Measurements from ENCODE around the gene HEBP2. TPM values are rescaled to one million over a fixed set of nuclear protein-coding genes. Genes with fewer than 3 reads are reported as not detected.
"Not testable (repeated sequence)": the region's sequence is repeated elsewhere in the genome, so short reads cannot be mapped to it uniquely, and the experiment has no call there.

Gene HEBP2
- total RNA-seq, 2 experiments from 2014 or later, result 4.0 to 4.7 TPM

DNA sequence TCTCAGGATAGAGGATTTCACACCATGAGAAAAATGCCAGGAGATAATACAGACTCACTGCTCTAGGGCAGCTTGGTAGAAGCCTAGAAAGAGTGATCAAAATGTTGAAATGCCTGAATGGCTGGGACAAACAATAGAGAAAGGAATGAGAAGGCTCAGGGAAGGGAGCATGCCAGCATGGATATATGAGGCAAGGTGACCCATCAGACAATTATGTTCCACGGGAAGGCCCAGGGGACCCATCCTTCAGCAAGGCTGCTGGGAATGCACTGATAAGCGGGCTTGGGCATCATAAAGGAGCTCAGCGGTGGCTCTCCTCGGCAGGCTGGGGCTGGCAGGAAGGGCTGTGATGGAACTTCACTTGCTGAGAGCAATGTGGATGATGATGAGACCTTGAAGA is 12.2 kb downstream of the HEBP2 start:
- H3K4me3 Mint-ChIP-seq, result no peak overlapping the region
- H3K27me3 Mint-ChIP-seq, result no peaks in the 10 kb centered on the region
- H3K9me3 Mint-ChIP-seq (ENCODE audit: low read depth), result no peaks in the 10 kb centered on the region
- CTCF ChIA-PET, result interaction anchor here (0.7 kb wide), 1 partner anchor 18 kb away, joined by 3 read pairs; no protein-coding TSS in a partner anchor
- intact Hi-C loops (cut with DNase I, micrococcal nuclease), result no loop called here
- ATAC-seq, result no peak
- no peak for DNase-seq
- POLR2A ChIA-PET, result no interaction called here
- H3K27ac Mint-ChIP-seq, result no peak overlapping the region
- peaks cover 23% of the 10 kb centered on the region for H3K36me3 Mint-ChIP-seq (ENCODE audit: low read depth)
- H3K4me1 Mint-ChIP-seq, result peaks cover 15% of the 10 kb centered on the region

DNA sequence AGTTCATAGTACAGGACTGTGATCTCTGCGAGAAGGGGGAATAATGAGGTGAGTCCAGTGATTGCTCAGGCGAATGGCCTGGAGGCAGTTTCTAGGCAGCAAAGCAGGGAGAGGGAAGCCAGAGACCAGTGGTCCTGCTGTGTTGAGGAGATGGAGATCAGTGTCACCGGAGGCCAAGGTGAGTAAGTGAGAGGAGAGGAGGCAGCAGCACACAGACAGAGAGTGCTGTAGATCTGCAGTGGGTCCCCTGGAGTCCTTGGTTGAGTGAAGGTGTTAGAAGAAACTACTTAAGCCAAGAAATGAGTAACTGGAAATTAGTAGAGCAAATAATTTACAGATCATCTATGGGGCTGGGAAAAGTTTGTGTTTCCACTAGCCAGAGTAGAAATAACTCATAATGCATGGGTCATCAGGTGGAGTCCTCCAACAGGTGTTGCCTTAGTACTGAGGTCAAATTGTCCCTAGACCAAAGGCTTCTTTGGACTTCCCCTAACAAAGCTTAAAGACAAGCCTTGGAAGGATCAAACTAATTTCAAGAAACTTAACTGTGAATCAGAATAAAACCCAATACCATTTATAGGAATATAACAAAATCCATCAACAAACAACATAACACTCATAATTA is 13.6 kb downstream of the HEBP2 start:
- POLR2A ChIA-PET, result no interaction called here
- peak; percentile 79 for ATAC-seq

GRCh38 chr6:138418118-138418742 is 14.2 kb downstream of the HEBP2 start:
- ChIA-PET CTCF (interaction anchor here (1.2 kb wide), 1 partner anchor 91 kb away, joined by 3 read pairs; no protein-coding TSS in a partner anchor), POLR2A (no interaction called here)
- Mint-ChIP-seq H3K36me3 (ENCODE audit: low read depth) (peaks cover 16% of the 10 kb centered on the region), H3K4me3 (no peak overlapping the region), H3K27ac (peak overlapping the region; percentile 14), H3K9me3 (ENCODE audit: low read depth) (no peaks in the 10 kb centered on the region), H3K27me3 (no peaks in the 10 kb centered on the region), H3K4me1 (peaks cover 12% of the 10 kb centered on the region)
- DNase-seq (no peak), ATAC-seq (peak; percentile 55)
- intact Hi-C loops (cut with DNase I, micrococcal nuclease), result no loop called here

More for the DNA sequence above, 13.6 kb downstream of the HEBP2 start:
- intact Hi-C loops (cut with DNase I, micrococcal nuclease), result no loop called here
- no peak for DNase-seq
- peaks cover 19% of the 10 kb centered on the region for H3K36me3 Mint-ChIP-seq (ENCODE audit: low read depth)
- H3K27ac Mint-ChIP-seq, result no peak overlapping the region
- CTCF ChIA-PET, result interaction anchor here (1.2 kb wide), 1 partner anchor 92 kb away, joined by 3 read pairs; no protein-coding TSS in a partner anchor
- no peaks in the 10 kb centered on the region for H3K27me3 Mint-ChIP-seq
- peaks cover 7% of the 10 kb centered on the region for H3K4me1 Mint-ChIP-seq
- no peaks in the 10 kb centered on the region for H3K9me3 Mint-ChIP-seq (ENCODE audit: low read depth)
- no peak overlapping the region for H3K4me3 Mint-ChIP-seq

DNA sequence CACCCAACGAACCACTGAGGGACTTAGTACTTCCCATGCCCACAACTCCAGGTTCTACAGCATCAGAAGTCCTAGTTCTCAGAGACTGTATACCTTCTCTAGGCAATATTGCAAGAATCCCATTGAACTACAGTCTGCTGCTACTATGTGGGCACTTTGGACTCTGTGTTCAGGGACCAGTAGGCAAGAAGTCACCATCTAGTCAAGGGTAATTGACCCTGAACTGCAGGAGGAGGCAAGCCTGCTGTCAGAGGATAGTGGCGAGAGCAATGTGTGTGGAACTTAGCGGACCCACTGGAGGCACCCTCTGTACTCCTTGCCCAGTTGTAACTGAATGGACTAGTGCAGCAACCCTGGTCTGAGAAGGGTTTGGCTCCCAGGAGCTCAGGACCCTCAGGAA is 15.7 kb downstream of the HEBP2 start:
- no peaks in the 10 kb centered on the region for H3K9me3 Mint-ChIP-seq (ENCODE audit: low read depth)
- H3K27ac Mint-ChIP-seq, result no peak overlapping the region
- H3K27me3 Mint-ChIP-seq, result no peaks in the 10 kb centered on the region
- H3K4me1 Mint-ChIP-seq, result peaks cover 14% of the 10 kb centered on the region
- ChIA-PET CTCF (no interaction called here), POLR2A (no interaction called here)
- H3K36me3 Mint-ChIP-seq (ENCODE audit: low read depth), result peaks cover 8% of the 10 kb centered on the region
- DNase-seq, result no peak
- H3K4me3 Mint-ChIP-seq, result no peak overlapping the region
- intact Hi-C loops (cut with DNase I, micrococcal nuclease), result loop anchor here in 1 of 2 experiments (5.0 kb wide), 1 partner anchor 302 kb away; no protein-coding TSS in a partner anchor
- ATAC-seq, result no peak

GRCh38 chr6:138420356-138420755 is 16.3 kb downstream of the HEBP2 start:
- intact Hi-C loops (cut with DNase I, micrococcal nuclease), result loop anchor here in 1 of 2 experiments (5.0 kb wide), 1 partner anchor 303 kb away; no protein-coding TSS in a partner anchor
- Mint-ChIP-seq H3K4me3 (no peak overlapping the region), H3K27me3 (no peaks in the 10 kb centered on the region), H3K9me3 (ENCODE audit: low read depth) (no peaks in the 10 kb centered on the region), H3K27ac (no peak overlapping the region), H3K36me3 (ENCODE audit: low read depth) (peaks cover 8% of the 10 kb centered on the region), H3K4me1 (peaks cover 14% of the 10 kb centered on the region)
- CTCF ChIA-PET, result interaction anchor here (1.3 kb wide), 1 partner anchor 9 kb away, joined by 3 read pairs; no protein-coding TSS in a partner anchor
- ATAC-seq (no peak), DNase-seq (no peak)
- POLR2A ChIA-PET, result no interaction called here

GRCh38 chr6:138421089-138421488 is 17.1 kb downstream of the HEBP2 start:
- no peak for ATAC-seq
- ChIA-PET POLR2A (no interaction called here), CTCF (interaction anchor here (1.3 kb wide), 1 partner anchor 9 kb away, joined by 3 read pairs; no protein-coding TSS in a partner anchor)
- intact Hi-C loops (cut with DNase I, micrococcal nuclease), result loop anchor here in 1 of 2 experiments (5.0 kb wide), 1 partner anchor 304 kb away; no protein-coding TSS in a partner anchor
- H3K4me3 Mint-ChIP-seq, result no peak overlapping the region
- H3K4me1 Mint-ChIP-seq, result peaks cover 14% of the 10 kb centered on the region
- no peak for DNase-seq
- peaks cover 8% of the 10 kb centered on the region for H3K36me3 Mint-ChIP-seq (ENCODE audit: low read depth)
- no peaks in the 10 kb centered on the region for H3K9me3 Mint-ChIP-seq (ENCODE audit: low read depth)
- no peaks in the 10 kb centered on the region for H3K27me3 Mint-ChIP-seq
- H3K27ac Mint-ChIP-seq, result no peak overlapping the region

GRCh38 chr6:138421608-138422007 is 17.6 kb downstream of the HEBP2 start:
- no peaks in the 10 kb centered on the region for H3K27me3 Mint-ChIP-seq
- ATAC-seq (no peak), DNase-seq (no peak)
- intact Hi-C loops (cut with DNase I, micrococcal nuclease), result loop anchor here in 1 of 2 experiments (5.0 kb wide), 1 partner anchor 304 kb away; no protein-coding TSS in a partner anchor
- ChIA-PET CTCF (interaction anchor here (0.8 to 1.3 kb wide), 2 partner anchors 8 to 305 kb away, joined by 3 read pairs; no protein-coding TSS in a partner anchor), POLR2A (no interaction called here)
- H3K9me3 Mint-ChIP-seq (ENCODE audit: low read depth), result no peaks in the 10 kb centered on the region
- no peak overlapping the region for H3K27ac Mint-ChIP-seq
- no peak overlapping the region for H3K4me3 Mint-ChIP-seq
- peaks cover 8% of the 10 kb centered on the region for H3K36me3 Mint-ChIP-seq (ENCODE audit: low read depth)
- peaks cover 14% of the 10 kb centered on the region for H3K4me1 Mint-ChIP-seq

DNA sequence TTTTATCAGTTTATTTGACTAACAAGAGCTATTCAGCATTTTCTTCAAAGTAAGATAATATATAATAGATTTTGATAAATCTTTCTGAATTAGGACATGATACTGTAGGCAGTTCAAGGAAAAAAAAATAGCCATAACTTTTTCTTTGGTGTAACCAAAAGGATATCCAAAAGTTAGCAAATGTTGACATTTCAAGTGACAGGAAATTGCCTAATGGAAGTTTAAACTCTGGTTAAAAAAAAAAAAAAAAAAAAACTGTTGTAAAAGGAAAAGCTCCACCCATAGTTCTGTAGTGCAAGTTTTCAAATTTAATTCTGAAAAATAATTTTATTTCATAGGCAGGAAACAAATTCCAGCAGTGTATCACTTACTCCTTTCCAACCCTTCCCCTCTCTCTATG is 18.8 kb downstream of the HEBP2 start:
- no peak for ATAC-seq
- Mint-ChIP-seq H3K36me3 (ENCODE audit: low read depth) (peaks cover 6% of the 10 kb centered on the region), H3K27me3 (no peaks in the 10 kb centered on the region), H3K4me1 (peaks cover 11% of the 10 kb centered on the region), H3K4me3 (no peak overlapping the region), H3K27ac (no peak overlapping the region), H3K9me3 (ENCODE audit: low read depth) (no peaks in the 10 kb centered on the region)
- ChIA-PET CTCF (interaction anchor here (0.6 to 1.4 kb wide), 4 partner anchors 48 to 310 kb away, joined by 3 to 4 read pairs (median 4); no protein-coding TSS in a partner anchor), POLR2A (no interaction called here)
- intact Hi-C loops (cut with DNase I, micrococcal nuclease), result loop anchor here in 1 of 2 experiments (5.0 kb wide), 1 partner anchor 306 kb away; no protein-coding TSS in a partner anchor
- no peak for DNase-seq

DNA sequence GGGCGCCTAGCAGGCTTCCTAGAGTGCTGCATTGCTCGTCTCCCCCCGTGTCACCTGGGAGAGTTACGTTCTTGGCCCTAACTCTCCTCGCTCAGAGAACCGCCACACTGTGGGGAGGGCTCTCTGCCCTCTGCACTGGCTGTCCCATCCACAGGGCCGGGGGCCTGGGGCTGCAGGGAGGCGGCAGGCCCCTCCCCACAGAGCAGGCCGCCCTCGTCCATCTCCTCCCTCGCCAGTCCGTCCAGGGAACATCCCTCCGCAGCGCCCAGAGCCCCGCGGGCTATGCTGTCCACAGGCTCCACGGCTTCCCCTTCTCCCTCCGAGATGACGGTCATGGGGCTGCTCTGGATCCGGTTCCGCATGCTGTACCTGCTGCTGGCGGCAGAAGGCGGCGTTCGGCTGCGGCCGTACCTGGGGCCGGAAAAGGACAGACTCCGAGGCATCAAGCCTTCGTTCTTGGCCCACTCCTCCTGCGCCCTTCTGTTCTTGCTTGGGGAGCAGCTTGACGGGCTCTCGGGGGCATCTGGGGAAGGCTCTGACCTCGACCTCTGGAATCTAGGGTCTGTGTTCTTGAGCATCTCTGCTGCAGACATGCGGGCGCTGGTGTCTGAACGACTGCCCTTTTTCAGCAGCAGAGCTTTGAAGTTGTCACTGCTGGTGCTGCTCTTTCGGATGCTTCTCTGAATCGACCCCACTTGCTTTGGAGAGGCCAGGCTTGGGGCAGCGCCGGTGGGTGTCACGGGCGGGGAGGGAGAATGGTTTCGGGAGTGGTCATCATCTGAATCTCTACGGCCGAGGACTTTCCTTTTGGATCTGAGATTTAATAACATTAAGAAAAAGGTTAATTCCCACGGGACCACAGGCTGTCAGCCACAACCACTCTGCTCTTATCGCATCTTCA is 20.2 kb downstream of the HEBP2 start:
- no peaks in the 10 kb centered on the region for H3K27me3 Mint-ChIP-seq
- H3K27ac Mint-ChIP-seq, result no peak overlapping the region
- no peaks in the 10 kb centered on the region for H3K9me3 Mint-ChIP-seq (ENCODE audit: low read depth)
- CTCF ChIA-PET, result interaction anchor here (1.4 to 4.6 kb wide), 2 partner anchors 84 to 97 kb away, joined by 3 to 38 read pairs; no protein-coding TSS in a partner anchor
- peaks cover 6% of the 10 kb centered on the region for H3K4me1 Mint-ChIP-seq
- intact Hi-C loops (cut with DNase I, micrococcal nuclease), result loop anchor here in 1 of 2 experiments (5.0 kb wide), 1 partner anchor 307 kb away; no protein-coding TSS in a partner anchor
- H3K4me3 Mint-ChIP-seq, result no peak overlapping the region
- ATAC-seq, result no peak
- DNase-seq, result no peak
- POLR2A ChIA-PET, result no interaction called here
- H3K36me3 Mint-ChIP-seq (ENCODE audit: low read depth), result no peaks in the 10 kb centered on the region

GRCh38 chr6:138425256-138425655 is 21.2 kb downstream of the HEBP2 start:
- ATAC-seq; H3K4me1 Mint-ChIP-seq; H3K27ac Mint-ChIP-seq; H3K4me3 Mint-ChIP-seq; H3K36me3 Mint-ChIP-seq (ENCODE audit: low read depth); DNase-seq; H3K9me3 Mint-ChIP-seq (ENCODE audit: low read depth); H3K27me3 Mint-ChIP-seq: not testable (repeated sequence)
- POLR2A ChIA-PET, result interaction anchor here (0.6 kb wide), 1 partner anchor 101 kb away, joined by 7 read pairs; no protein-coding TSS in a partner anchor
- CTCF ChIA-PET, result interaction anchor here (0.6 to 4.6 kb wide), 4 partner anchors 83 to 341 kb away, joined by 3 to 38 read pairs (median 4); no protein-coding TSS in a partner anchor
- intact Hi-C loops (cut with DNase I, micrococcal nuclease), result loop anchor here (5.0 kb wide), 2 partner anchors 267 to 347 kb away; partner anchors contain the start of gene CCDC28A (in 1 of the 2)
